Measurements from ENCODE around the gene CFAP20DC.
"Not testable (repeated sequence)": the region's sequence is repeated elsewhere in the genome, so short reads cannot be mapped to it uniquely, and the experiment has no call there.

CFAP20DC gene

DNA sequence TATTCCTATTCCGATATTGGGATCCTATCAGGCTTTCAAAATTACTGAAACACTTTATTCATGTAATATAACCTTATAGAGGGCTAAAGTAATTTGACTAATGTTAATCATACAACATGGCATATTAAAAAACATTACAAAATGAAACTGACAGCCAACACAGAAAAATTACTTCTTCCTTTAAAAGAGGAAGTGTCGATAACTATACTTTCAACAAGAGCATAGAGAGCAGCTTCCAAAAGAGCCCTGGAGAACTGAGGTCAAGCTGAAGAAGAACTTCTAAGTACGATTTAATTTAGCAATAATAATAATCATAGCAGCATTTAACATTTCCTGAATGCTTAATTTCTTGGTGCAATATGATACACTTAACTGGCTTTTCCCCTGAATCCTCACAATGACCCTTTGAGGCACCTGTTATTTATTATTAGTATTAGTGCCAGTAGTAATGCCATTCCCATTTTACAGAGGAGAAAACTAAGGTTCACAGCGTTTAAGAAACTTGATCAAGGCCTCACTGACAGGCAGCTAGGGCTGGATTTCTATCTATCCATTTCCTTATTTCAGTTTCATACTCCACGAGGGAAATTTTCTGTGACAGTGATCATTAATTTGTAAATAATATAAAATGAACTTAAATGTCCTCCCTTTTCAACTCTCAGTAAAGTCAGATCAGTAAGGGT is 181.6 kb downstream of the CFAP20DC start:
- DNase-seq (ENCODE audit: low read depth in 2 of 2): no peak

DNA sequence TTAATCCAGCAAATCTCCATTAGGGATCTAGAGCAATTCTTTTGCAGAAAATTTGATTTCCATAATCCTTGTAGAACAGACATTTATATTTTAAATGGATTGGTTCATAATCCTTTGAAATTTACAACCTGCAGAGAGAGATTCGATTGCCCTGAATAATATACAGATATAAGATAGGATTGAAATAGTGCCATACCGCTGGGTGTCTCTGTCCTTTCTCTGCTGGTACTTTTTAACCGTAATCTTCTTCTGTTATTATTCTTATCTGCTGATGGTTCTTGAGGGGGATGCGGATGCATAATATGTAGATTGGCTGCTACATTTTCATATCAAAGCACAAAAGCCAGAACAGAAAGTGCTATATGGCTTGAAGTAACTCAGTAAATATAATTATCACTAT is 182.2 kb downstream of the CFAP20DC start:
- DNase-seq (ENCODE audit: low read depth in 2 of 2): no peak

DNA sequence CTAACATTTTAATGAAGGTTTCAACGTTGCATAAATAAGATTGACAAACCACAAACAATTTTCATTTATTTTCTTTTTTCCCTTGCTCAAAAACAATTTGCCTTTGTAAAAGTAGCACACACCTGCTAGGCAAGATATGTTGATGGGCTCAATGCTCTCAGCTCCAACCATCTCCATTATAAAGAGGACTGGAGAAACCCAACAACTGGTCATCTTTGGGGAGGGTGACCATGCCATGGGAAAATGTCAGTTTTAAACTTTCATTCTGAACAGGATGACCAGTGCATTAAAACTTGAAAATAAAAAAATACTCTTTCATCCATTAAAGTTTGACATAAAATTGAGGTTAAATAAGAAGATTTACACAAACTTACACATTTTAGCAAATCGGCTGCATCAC is 183.7 kb downstream of the CFAP20DC start:
- DNase-seq (ENCODE audit: low read depth in 2 of 2): no peak

DNA sequence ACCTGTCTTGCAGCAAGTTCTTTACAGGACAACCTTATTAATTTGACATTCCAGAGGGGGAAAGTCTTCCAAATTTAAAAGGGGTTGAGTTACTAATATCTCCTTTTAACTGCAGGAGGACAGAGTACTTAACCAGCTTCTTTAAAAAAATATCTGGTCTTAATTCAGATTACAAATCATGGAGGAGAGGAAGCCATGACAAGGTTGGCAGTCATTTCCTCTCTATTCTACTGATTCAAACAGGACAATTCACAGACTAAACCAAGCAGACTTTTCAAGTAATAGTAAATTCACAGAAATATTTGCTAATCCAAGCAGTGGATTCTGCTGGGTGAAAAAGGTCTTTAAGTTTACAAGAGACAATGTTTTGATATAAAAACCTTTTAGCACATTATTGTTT is 185.3 kb downstream of the CFAP20DC start:
- no peak for DNase-seq (ENCODE audit: low read depth in 2 of 2)

DNA sequence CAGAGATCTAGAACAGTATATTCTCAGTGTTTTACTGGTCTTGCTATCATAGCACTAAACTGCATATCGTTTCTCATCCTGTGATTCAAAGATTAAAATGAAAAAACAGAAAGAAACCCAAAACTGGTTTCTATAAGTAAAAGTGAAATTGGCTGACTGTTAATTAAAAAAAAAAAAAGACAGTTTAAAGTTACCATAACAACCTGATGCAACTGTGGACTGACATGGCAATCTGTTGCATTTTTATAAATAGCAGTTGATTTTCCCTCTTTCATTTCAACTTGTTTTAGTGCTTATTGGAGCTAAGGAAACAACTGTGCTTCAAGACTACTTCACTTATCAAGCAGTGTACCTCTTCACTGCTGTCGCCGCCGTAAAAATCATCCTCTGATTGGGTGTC is 186.6 kb downstream of the CFAP20DC start:
- no peak for DNase-seq (ENCODE audit: low read depth in 2 of 2)

DNA sequence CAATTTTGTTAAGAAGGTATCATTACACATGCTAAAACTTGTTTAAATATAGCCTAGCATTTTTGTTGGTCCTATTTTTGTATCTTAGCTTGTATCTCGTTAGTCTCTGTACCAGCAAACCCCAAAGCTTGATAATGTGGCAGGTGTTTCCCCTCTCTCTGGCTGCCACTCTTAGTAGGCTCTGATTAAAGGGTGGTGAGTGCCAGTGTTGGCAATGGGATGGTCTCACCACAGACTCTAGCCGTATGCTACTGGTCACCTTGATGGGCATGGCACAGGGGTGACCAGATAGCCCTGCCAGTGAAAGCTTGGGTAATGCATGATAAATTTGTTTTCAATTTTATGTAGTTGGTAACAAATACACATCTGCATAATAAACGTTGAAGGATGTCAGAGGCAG is 188.3 kb downstream of the CFAP20DC start:
- DNase-seq (ENCODE audit: low read depth in 2 of 2): no peak

DNA sequence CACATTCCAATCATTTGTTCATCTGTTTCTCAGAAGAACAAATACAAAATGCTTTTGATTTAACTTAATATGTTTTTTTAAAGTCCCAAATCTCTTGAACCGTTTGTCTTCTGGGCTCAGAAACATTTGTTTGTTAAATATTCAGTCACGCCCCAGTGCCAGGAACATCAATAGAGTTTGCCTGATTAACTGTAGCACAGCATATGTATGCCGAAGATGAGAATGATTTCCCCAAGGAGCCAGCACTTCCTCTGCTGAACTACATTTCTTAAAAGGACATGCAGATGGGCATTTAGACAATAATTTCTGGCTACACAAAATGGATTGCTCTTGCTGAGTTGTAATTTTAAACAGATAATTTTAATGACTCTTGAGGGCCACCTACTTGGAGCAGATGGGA is 191.7 kb downstream of the CFAP20DC start:
- no peak for DNase-seq (ENCODE audit: low read depth in 2 of 2)

DNA sequence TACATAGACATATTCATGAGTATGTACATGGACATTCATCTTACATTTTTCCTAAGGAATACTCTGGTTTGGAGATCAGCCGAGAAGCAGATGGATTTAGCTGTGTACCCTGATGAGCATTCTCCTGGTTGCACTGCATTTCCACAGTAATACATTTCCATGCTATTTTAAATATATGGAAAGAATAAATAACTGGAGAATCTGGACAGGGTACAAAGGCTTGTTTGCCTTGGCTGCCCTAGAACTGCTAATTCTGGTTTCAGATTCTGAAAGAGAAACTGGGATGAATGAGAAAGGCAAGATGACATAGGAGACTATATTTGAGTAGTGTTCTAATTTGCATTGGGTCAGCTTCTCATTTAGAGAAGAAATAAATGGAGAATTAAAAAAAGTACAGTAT is 192.4 kb downstream of the CFAP20DC start:
- no peak for DNase-seq (ENCODE audit: low read depth in 2 of 2)

DNA sequence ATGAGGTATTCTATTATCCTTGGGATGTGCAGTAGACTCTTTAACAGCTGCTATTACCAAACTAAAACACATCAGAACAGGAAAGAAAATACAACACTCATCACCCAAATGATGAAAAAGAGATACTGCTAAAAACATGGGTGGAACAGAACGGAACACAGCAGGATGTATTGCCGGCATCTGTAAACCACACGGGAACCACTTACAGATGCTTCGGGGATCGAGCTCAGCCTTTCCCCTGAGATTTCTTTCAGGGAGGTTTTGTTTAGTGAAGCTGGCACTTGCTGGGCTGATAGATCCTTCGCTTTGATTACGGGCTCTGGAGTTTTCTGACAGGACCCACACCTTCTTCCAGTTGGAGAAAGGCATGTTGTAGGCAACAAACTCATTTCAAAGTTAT is 201.0 kb downstream of the CFAP20DC start:
- DNase-seq (ENCODE audit: low read depth in 2 of 2): no peak

DNA sequence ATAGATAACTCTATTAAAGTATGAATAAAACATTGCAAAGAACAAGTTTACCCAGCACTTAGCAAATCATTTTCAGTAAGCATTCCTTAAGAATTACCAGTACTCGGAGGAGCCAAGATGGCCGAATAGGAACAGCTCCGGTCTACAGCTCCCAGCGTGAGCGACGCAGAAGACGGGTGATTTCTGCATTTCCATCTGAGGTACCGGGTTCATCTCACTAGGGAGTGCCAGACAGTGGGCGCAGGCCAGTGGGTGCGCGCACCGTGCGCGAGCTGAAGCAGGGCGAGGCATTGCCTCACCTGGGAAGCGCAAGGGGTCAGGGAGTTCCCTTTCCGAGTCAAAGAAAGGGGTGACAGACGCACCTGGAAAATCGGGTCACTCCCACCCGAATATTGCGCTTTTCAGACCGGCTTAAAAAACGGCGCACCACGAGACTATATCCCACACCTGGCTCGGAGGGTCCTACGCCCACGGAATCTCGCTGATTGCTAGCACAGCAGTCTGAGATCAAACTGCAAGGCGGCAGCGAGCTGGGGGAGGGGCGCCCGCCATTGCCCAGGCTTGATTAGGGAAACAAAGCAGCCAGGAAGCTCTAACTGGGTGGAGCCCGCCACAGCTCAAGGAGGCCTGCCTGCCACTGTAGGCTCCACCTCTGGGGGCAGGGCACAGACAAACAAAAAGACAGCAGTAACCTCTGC is 207.6 kb downstream of the CFAP20DC start:
- not testable (repeated sequence) for DNase-seq (ENCODE audit: low read depth in 2 of 2)

DNA sequence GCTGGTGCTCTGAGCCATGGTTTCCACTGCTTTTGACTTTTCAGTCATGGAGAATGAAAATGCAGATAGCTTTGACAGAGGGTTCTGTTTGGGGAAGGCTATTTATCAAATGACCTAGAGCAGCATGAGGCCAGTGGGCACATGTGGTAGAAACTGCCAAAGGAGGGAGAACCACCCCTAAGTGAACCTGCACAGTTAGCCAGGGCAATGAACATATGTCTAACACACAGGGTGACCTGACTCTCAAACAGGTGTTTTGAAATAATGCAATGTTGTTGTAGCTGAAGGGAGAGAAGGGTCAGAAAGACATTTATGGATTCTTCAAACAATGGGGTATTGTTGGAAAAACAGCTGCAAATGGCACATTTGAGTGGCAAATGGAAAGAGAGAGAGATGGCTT is 208.9 kb downstream of the CFAP20DC start:
- no peak for DNase-seq (ENCODE audit: low read depth in 2 of 2)

DNA sequence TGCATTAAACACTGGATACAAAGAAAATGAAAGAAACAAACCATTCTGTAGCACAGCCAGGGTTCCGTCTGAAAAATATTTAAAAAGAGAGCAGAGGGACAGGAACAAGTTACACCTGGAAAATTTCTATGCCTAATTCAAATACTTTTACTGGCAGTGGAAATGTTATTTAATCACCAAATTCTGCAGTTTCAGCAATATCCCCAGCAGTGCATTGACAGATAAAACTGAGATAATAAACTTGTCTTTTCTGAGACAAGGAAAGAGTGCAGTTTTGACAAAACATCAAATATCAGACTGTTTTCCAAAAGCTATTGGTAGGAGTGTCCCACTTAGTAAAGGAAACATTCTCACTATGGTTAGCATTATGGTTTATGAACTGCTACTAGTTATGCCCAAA is 209.9 kb downstream of the CFAP20DC start:
- DNase-seq (ENCODE audit: low read depth in 2 of 2): no peak

DNA sequence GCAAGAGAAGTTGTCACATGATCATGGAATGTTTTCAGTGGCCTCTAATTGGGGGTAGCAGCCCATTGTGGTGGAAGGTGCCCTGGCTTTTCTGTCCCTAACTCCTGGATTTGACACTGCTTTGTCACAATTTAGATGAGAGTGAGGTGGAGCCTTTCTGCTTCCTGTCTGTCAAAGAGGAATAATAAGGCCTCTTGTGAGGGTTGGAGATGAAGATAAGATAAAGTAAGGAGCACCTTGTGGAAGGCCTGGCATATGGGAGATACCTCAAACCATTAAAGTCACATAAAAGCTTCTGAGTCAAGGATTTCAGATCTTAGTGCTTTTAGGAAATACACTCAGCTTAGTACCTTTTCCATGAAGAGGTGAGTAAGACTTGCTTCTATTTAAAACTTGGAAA is 210.6 kb downstream of the CFAP20DC start:
- DNase-seq (ENCODE audit: low read depth in 2 of 2): no peak

DNA sequence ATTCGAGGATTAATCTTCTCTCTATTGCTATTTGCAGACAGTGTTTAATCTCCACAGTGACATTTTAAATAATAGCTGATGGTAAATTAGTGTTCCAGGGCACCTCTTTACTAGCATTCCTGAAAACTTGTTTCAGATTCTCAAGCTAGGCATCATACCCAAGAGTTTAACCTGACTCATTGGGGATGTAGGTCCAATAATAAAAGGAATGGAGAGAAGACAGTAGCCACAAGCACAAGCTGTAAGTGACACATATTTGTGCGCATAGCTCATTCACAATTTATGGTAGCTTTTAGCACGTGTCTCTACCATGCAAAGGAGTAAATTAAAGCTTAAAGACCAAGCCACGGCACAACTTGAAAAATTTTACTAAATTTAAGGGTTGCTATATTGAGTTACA is 212.0 kb downstream of the CFAP20DC start:
- DNase-seq (ENCODE audit: low read depth in 2 of 2): no peak

DNA sequence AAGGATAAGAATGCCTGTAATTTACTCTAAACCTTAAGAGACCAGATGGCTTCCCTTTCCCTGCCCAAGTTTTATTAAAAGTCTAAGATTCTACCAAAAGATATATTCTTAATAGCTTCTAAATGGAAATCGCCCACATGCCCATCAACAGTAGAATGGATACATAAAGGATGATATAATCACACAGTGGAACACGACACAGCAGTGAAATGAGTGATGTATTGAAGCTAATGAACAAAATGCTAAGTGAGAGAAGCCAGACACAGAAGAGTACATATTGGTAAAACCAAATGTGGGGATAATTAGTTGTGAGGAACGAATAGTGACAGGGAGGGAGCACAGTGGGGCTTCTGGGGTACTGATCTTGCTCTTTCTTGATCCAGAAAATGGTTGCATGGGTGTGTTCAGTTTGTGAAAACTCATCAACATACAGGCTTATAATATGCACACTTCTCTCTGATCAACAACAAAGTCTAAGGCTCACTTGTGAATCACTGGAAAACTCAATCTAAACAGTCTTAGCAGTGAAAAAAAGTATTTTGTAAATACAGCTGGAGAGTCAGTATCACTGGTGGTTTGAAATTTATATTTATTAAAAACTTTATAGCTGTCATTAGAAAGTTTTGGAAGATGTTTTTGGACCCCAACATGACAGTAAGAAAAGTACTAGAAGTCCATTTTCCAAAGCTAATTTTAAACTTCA is 212.5 kb downstream of the CFAP20DC start:
- DNase-seq (ENCODE audit: low read depth in 2 of 2): no peak

DNA sequence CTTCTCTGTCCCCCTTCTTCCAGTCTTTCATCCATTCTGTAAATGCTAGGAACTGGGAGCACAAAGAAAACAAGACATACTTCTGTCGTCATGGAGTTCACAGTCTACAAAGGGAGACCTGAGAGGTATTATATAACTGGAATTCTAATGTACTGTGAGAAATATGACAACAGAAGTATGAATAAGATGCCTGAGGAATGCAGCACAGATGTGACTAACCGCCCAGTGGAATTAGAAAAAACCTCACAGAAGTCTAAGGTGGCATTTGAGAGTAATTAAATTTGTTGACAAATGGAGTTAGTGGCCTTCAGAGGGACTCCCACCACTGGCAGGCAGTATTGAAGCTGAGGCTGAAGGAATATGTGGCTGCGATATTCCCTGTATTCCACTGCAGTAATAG is 214.7 kb downstream of the CFAP20DC start:
- no peak for DNase-seq (ENCODE audit: low read depth in 2 of 2)

DNA sequence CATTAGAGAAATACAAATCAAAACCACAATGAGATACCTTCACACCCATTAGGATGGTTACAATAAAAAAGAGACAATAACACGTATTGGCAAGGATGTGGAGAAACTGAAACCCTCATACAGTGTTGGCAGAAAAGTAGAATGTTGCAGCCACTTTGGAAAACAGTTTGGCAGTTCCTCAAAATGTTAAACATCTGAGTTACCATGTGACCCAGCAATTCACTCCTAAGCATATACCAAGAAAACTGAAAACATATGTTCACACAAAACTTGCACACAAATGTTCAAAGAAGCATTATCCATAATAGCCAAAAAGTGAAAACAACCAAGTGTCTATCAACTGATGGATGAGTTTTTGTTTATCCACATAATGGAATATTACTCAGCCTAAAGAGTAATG is 216.3 kb downstream of the CFAP20DC start:
- DNase-seq (ENCODE audit: low read depth in 2 of 2): no peak

DNA sequence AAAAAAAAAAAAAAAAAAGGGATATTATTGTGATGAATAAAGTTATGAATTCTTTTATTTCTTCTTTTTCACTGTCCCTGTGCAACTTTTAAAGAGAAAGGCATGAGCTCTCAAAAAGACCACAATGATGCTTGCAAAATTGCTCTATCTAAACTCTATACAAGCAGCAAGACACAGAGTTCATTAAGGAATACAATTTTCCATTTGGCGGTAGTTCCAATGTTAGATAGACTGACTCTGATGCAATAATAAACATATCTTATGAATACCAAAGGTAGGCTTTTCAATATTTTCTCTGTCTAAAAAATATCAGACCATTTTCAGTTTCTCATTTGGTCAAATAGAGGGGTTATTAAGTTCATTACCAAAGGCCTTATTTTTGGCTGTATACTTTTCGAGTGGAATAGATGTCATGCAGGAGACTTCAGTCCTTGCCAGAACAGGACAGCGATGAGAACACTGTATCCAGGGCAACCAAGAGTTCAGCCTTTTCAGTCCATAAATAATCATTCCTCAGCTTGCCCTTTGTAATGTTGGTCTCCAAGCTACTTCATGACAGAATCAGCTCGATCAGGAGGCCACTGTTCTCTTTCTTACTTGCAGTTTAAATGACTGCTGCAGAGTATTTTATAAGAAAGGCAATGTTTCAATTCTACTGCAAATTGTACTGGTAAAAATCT is 220.4 kb downstream of the CFAP20DC start:
- no peak for DNase-seq (ENCODE audit: low read depth in 2 of 2)

DNA sequence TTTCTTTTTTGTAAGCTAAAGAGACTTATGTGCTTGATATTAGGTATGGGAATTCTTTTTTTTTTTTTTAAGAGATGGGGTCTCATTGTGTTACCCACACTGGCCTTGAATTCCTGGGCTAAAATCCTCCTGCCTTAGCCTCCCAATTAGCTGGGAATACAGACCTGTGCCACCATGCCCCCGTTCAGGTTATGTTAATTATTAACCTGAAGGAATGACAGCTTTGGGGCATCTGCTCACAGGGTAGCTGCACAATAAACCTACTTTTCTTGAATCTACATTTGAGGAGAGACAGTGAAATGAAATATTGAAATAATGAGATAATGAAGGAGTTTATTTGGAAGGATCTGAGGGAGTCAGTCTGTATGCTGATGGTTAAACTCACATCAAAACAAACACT is 225.0 kb downstream of the CFAP20DC start:
- no peak for DNase-seq (ENCODE audit: low read depth in 2 of 2)

DNA sequence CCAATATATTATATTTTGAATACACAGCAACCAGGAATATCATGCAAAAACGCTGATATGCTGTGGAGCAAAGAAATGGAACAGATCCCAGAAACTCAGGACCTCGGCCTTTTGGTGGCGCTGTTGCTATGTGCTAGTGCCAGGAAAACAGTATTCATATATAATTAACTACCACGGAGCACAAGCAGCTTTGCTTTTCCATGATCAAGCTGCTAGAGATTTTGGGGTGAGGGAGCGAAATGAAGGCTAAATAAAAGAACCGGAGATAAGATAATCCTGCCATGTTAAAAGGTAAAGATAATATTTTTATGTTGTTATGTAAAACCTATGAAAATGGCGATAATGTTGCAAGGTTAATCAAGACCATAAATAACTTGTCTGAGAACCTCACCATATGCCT is 225.5 kb downstream of the CFAP20DC start:
- DNase-seq (ENCODE audit: low read depth in 2 of 2): no peak

DNA sequence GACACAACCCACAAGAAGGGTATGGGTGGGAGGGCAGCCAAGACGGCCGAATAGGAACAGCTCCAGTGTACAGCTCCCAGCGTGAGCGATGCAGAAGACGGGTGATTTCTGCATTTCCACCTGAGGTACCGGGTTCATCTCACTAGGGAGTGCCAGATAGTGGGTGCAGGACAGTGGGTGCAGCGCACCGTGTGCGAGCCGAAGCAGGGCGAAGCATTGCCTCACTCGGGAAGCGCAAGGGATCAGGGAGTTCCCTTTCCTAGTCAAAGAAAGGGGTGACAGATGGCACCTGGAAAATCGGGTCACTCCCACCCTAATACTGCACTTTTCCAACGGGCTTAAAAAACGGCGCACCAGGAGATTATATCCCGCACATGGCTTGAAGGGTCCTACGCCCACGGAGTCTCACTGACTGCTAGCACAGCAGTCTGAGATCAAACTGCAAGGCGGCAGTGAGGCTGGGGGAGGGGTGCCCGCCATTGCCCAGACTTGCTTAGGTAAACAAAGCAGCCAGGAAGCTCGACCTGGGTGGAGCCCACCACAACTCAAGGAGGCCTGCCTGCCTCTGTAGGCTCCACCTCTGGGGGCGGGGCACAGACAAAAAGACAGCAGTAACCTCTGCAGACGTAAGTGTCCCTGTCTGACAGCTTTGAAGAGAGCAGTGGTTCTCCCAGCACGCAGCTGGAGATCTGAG is 243.1 kb downstream of the CFAP20DC start:
- not testable (repeated sequence) for DNase-seq (ENCODE audit: low read depth in 2 of 2)

DNA sequence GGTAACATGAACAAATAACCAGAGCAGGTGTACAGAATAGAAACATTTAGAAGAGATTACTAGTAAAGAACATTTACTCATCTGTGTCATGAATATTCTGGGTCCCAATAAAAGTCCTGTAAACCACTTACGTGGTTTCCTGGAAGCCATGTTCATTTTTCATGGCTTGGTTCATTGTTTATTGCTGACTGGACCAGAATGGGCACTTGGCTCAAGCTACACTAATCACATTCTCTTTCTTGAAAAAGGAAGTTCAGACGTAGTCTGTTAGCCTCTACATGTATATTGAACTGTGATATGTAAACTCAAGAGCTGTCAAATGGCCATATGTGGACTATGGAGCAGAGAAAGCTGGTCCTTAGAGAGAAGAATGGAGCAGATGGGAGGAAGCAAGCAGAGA is 244.9 kb downstream of the CFAP20DC start:
- DNase-seq (ENCODE audit: low read depth in 2 of 2): no peak
